HFF-Myc (cell line): ENCODE results near the gene WASL.
"Not testable (repeated sequence)": the region's sequence is repeated elsewhere in the genome, so short reads cannot be mapped to it uniquely, and the experiment has no call there.

Source experiments
- DNase-seq: peaks from one replicate; pipeline ENCODE4 v3.0.0-alpha.2; 2011; ENCODE audit warnings: low read depth; ENCODE audit errors: extremely low read depth
- H3K4me3 ChIP-seq: replicated peaks from 2 replicates; pipeline ENCODE4 v1.5.1; 2011; ENCODE audit warnings: low read depth, mild to moderate bottlenecking, control low read depth, low read length
- TF ChIP-seq, protein P1 (sequence below): IDR thresholded peaks from 2 replicates; pipeline ENCODE4 v1.5.1; 2012; ENCODE audit warnings: mild to moderate bottlenecking, low read depth, low read length, control low read depth; ENCODE audit errors: missing control alignments

WASL gene

DNA sequence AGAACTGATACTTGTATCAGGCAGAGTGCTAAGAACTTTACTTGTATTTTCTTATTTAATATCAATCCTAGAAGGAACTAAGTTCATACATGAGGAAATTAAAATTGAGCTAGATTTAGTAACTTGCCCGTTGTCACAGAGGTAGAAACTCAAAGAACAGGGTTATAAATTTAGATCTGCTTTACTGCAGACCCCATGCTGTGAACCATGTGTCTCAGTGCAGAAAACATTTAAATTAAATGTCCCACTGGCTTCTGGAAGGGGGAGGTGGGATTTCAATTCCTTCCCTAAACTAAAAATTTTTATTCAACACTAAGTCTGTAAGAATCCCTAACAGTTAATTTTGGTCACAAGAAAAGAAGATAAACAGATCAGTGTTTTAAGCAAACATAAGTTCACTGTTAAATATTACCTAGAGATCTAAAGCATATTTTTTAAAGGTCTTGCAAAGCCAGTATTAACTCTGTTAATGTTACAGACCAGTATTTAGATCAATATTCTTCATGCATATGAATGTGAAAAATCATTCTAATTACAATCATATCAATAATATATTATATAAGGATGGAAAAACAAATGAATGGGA lies 23.1 kb downstream of the WASL start:
- DNase-seq = no peak
- TF ChIP-seq, protein P1, sequence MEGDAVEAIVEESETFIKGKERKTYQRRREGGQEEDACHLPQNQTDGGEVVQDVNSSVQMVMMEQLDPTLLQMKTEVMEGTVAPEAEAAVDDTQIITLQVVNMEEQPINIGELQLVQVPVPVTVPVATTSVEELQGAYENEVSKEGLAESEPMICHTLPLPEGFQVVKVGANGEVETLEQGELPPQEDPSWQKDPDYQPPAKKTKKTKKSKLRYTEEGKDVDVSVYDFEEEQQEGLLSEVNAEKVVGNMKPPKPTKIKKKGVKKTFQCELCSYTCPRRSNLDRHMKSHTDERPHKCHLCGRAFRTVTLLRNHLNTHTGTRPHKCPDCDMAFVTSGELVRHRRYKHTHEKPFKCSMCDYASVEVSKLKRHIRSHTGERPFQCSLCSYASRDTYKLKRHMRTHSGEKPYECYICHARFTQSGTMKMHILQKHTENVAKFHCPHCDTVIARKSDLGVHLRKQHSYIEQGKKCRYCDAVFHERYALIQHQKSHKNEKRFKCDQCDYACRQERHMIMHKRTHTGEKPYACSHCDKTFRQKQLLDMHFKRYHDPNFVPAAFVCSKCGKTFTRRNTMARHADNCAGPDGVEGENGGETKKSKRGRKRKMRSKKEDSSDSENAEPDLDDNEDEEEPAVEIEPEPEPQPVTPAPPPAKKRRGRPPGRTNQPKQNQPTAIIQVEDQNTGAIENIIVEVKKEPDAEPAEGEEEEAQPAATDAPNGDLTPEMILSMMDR = no peak
- H3K4me3 ChIP-seq = no peak overlapping the region

DNA sequence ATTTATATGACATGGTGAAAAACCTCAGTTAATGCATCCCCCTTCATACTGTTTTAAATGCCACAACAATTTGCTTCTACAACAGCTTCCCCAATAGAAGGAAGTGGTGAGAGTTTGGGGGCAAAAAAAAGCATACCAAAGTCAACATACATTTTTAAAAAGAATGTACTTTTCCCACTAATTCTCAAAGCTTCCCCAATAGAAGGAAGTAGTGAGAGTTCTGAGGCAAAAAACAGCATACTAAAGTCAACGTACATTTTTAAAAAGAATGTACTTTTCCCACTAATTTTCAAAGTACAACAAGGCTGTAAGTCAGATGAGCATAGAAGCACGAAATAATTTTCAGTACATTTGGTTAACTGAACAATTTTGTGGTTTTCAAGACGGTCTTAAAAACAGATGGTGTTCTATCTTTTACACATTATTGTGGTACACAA lies 24.0 kb downstream of the WASL start:
- TF ChIP-seq, protein P1 = no peak
- no peak for DNase-seq

DNA sequence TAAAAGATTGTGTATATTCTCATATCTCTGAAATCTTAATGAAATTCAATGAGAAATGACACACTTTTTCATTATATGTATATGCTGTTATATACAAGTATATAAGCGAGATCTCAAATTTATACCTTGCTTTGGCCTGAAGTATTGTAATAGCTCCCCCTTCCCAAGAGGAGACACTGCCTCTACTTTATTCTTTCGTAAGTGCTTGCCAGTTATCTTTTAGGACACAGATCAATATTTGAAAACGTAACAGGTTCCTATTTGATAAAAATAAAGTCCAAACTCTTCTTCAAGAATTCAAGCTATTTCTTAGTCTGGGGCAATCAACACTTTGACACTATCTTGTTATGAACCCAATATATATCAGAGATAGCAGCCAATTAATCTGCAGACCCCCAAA lies 24.9 kb downstream of the WASL start:
- no peak for DNase-seq
- TF ChIP-seq, protein P1 = no peak
- H3K4me3 ChIP-seq = no peak overlapping the region

More for the DNA sequence above, 24.0 kb downstream of the WASL start:
- no peak overlapping the region for H3K4me3 ChIP-seq

DNA sequence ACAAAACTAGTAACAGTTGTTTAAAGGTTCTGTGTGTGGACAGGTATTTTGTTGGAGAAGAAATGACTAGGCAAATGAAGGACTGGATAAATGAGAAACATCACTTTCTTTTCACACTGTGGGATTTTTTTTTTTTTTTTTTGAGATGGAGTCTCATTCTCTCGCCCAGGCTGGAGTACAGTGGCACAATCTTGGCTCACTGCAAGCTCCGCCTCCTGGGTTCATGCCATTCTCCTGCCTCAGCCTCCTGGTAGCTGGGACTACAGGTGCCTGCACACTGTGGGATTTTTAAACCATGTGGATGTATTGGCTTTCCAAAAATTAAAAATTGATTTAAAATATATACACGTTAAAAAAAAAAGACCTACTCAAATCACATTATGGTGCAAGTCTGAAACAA lies 28.3 kb downstream of the WASL start:
- not testable (repeated sequence) for H3K4me3 ChIP-seq, DNase-seq

DNA sequence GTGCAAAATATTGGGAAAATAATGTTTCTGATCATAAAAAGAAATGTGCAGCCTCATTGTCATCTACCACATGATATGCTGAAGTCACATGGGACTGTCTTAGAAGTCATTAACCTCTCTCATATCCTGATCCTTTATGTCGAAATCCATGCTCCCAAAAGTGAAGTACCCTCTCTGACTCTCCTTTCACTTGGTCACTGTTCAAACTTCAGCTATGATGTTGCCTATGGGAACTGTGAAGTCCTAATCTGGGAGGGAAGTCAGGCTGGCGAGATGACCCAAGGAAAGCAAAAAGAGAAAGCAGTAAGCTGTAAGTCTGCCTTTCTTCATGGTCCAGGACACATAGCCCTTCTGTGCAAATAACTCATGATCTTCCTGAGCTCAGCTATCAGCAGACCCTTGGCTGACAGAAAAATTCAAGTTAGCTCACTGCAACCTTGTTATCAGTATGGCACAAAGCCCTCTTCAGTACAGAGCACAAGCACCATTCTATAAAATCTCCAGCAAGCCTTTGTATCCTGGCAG lies 29.5 kb downstream of the WASL start:
- no peak for DNase-seq
- TF ChIP-seq, protein P1 = no peak
- H3K4me3 ChIP-seq = no peak overlapping the region

DNA sequence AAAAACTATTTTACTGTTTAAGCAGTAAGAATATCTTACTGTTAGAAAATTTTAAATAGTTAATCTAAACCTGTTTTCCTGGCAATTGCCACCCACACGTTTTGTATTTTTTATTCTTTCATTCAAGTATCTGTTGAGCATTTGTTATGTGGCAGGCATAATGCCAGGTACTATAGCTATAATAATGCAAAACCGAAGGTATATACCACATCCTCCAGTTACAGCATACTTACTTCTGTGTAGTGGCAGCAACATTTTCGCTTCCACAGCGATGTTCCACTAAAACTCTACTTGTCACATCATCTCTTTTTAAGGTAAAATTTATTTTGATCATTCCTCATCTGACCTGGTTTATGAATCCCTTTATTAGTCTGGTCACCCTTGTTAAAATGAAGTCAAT lies 30.0 kb downstream of the WASL start:
- H3K4me3 ChIP-seq = no peak overlapping the region
- DNase-seq = no peak
- TF ChIP-seq, protein P1 = no peak

DNA sequence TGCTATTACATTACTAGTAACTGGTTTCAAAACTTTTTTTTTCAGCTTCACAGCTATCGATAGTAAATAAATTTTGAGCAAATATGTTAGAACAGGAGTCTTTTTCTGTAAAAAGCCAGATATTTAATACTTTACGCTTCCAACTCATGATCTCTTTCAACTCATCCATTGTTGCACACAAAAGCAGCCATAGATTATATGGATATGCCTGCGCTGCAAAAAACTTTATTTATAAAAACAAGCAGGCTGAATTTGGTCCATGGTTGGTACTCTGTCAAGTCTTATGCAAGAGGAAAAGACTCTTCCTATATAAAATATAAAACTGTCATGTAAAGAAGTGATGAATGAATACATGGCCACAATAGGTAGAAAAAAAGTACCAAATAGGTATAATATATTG lies 31.1 kb downstream of the WASL start:
- no peak for DNase-seq
- TF ChIP-seq, protein P1 = no peak
- H3K4me3 ChIP-seq = no peak overlapping the region
